ENCODE results near the gene TNNI3. TPM values are rescaled to one million over a fixed set of nuclear protein-coding genes. Genes with fewer than 3 reads are reported as not detected.
"Not testable (repeated sequence)": the region's sequence is repeated elsewhere in the genome, so short reads cannot be mapped to it uniquely, and the experiment has no call there.

The TNNI3 gene
- not detected in 2 replicates for total RNA-seq (2014; rRNA removed; shearing (Covaris generic); ENCODE audit: low replicate concordance)

DNA sequence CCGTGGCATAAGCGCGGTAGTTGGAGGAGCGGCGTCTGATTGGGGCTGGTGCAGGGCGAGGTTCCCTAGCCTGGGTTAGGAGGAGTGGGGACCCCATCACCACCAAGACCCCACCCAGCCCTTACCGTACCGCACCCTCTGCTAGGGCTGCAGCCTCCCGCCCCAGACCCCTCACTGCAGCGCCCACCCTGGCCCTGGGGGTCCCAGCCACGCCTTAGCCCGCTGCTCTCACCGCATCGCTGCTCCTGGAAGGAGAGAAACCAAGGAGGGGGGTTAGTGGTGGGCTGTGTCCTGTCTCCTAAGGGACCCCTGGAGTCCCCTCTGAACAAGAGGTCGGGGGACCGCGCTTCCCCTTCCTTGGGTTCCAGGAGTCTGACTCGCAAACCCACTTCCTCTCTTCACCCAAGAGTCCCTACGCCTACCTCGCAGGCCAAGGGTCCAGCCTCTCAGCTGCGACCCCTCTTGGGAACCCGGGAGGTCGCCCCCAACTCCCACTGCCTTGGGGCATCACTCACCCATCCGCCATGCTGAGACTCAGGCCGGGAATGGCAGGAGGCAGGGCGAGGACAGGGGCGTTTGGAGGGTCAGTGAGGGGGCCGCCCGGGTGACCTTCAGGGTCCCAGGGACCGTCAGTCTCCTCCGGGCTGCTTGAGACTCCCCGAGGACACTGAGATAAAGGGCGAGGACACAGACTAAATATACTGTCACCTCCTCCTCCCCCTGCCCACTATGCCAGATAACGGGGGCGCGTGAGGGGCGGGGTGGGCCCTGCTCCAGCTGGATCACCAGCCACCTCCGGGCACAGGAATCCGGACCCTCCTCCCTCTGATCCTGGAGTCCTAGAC lies at the start of gene TNNI3:
TSS of gene TNNI3 (minus strand) at position 669 of the 845 bp plus-strand sequence. CDS start at position 526, 143 bp downstream.
- in situ Hi-C loops (cut with HindIII; ENCODE audit: low pct_unique_long_range_greater_than_20kb, low sequenced_read_pairs) = no loop called here
- DNase-seq (ENCODE audit: low read depth) = no peak

DNA sequence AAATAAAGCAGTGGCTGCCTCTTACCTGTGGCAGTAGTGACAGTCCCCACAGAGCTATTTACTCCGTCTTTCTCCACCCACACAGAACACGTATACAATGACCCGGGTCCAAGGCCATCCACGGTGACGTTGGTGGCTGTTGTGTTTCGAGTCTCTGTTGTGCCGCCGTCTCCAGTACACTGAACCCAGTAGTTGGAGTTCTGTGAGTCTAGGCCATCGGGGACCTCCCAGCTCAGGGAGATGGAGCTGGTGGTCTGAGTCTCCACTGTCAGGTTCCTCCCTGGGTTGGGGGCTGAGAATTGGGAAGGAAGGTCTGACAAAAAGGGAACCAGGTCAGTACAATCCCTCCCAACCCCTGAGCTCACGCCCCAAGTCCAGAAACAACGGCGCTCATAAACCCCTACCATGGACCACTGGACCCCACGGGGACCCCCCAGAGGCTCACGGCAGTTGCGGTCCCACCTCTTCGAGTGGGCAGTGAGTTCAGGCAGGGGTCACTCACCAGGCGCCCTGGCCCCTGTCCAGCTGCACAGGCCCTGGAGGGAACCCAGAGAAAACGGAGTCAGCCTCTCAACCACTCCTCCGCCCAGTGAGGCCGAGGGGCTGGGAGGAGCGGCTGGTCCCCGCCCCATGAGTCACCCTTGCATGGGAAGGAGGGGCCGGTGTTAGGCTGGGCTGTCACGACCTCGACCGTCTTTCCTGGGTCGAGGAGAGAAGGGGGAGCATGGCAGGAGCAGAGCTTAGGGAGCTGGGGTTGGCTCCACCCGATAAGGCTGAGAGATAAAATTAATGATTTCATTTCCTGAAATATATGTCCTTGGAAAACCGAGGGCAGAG lies 49.4 kb upstream of the TNNI3 start:
- in situ Hi-C loops (cut with HindIII; ENCODE audit: low pct_unique_long_range_greater_than_20kb, low sequenced_read_pairs) = no loop called here
- peak; percentile 95 for DNase-seq (ENCODE audit: low read depth)

DNA sequence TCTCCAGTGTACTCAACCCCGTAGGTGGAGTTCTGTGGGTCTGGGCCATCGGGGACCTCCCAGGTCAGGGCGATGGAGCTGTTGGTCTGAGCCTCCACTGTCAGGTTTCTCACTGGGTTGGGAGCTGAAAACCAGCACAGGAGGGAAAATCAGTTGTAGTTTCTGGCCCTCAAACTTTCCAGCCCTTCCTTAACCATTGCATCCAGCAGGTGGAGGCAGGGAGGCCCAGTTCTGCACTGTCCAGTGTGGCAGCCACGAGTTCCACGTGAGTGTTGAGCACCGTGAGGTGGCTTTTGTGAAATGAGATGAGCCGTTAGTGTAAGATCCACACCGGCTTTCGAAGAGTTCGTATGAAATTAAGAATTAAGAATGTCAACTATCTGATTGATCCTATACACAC lies 44.7 kb upstream of the TNNI3 start:
- DNase-seq (ENCODE audit: low read depth); in situ Hi-C loops (cut with HindIII; ENCODE audit: low pct_unique_long_range_greater_than_20kb, low sequenced_read_pairs): not testable (repeated sequence)

DNA sequence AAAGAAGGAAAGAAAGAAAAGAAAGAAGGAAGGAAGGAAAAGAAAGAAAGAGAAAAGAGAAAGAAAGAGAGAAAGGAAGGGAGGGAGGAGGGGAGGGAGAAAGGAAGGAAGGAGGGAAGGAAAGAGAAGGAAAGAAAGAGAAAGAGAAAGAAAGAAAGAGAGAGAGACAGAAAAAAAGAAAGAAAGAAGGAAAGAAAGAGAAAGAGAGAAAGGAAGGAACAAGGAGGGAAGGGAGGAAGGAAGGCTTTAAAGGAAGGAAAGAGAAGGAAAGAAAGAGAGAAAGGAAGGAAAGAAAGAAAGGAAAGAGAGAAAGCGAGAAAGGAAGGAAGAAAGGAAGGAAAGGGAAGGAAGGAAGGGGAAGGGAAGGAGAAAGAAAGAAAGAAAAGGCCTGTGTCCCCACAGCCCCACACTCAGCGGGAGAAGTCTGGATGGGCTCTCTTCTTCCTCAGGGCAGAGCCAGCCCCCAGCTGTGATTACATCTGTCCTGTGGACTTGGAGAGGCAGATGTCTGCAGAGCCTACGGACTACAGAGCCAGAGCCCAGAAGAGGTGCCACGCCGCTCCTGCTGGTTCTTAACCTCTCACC lies 42.2 kb upstream of the TNNI3 start:
- in situ Hi-C loops (cut with HindIII; ENCODE audit: low pct_unique_long_range_greater_than_20kb, low sequenced_read_pairs) = no loop called here
- DNase-seq (ENCODE audit: low read depth) = no peak

DNA sequence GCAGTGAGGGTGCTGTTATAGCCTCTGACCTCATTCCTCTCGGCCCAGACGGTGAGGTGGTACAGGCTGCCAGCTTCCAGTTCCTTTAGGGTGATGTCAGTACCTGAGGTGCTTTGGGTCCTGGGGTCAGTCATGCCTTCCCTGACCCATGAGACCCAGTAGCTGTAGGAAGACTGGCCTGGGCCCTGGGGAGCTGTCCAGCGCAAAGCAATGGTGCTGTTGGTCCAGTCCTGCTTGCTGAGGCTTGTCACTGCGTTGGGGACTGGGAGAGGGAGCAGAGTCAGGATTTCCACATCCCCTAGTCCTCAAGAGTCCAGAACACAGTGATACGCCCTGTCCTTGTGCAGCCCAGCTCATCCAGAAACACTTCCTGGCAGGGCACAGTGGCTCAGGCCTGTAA lies 41.1 kb upstream of the TNNI3 start:
- in situ Hi-C loops (cut with HindIII; ENCODE audit: low pct_unique_long_range_greater_than_20kb, low sequenced_read_pairs) = no loop called here
- no peak for DNase-seq (ENCODE audit: low read depth)

DNA sequence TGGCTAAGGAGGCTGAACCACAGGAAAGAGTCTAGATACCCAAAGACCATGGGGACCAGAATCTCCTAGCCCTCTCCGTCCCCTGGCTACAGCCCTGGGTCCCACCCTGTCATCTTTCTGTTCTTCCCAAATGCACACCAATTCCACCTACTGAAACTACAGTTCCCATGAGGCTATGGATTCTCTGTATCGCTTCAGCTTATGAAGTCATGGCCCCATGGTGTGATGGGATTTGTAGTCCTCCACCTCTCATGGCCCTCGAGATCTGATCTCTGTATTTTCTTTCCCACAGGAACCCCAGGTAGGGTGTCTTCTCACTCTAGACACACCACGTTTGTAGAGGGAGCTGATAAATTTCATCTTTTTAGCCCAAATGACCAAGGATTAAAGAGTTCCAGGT lies 40.0 kb upstream of the TNNI3 start:
- DNase-seq (ENCODE audit: low read depth) = no peak
- in situ Hi-C loops (cut with HindIII; ENCODE audit: low pct_unique_long_range_greater_than_20kb, low sequenced_read_pairs) = no loop called here

DNA sequence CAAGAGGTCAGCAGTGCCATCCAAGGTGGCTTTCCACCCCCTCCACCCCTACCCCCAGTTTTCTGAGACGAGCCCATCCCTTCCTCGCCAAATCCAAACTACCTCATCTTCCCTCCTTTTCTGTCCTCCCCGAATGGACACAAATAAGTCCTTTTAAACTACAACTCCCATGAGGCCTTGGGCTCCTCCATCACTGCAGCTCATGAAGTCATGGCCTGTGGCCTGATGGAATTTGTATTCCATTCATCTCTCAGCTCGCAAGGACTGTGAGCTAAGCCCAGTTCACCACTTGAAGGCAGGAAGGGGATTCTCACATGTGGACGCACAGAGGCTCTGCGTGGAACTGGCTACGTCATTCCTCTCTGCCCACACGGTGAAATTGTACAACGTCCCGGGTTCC lies 39.3 kb upstream of the TNNI3 start:
- DNase-seq (ENCODE audit: low read depth) = no peak
- in situ Hi-C loops (cut with HindIII; ENCODE audit: low pct_unique_long_range_greater_than_20kb, low sequenced_read_pairs) = no loop called here

DNA sequence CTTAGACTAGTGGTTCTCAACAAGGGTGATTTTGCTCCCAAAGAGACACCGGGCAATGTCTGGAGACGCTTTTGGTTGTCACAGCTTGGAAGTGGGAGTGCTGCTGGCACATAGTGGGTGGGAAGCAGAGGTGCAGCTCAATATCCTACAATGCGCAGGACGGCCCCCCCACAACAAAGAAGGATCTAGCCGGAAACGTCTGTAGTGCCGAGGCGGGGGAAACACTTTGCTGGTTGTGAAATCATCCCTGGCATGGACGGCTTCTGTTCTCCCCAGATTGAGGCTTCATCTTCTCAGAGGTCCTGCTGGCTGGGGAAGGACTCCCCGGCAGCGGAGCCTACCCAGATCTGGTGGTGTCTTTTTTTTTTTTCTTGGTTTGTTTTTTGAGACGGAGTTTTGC lies 35.9 kb upstream of the TNNI3 start:
- DNase-seq (ENCODE audit: low read depth) = no peak
- in situ Hi-C loops (cut with HindIII; ENCODE audit: low pct_unique_long_range_greater_than_20kb, low sequenced_read_pairs) = no loop called here

DNA sequence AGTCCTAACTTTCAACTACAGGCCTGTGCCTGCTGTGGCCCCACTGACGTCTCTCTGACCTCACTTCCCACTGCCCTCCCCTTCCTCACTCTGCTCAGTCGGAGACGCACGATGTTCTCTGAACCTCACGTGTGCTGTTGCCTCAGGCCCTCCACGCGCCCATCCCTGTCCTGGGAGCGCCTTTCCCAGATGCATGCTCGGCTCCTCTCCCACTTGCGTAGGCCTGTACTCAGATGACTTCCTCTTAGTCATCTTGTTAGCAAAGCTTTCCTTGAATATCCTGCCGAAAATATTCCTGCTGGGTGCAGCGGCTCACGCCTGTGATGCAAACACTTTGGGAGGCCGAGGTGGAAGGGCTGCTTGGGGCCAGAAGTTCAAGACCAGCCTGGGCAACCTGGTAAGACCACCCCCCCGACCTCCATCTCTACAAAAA lies 31.9 kb upstream of the TNNI3 start:
- in situ Hi-C loops (cut with HindIII; ENCODE audit: low pct_unique_long_range_greater_than_20kb, low sequenced_read_pairs) = no loop called here
- DNase-seq (ENCODE audit: low read depth) = peak; percentile 96

DNA sequence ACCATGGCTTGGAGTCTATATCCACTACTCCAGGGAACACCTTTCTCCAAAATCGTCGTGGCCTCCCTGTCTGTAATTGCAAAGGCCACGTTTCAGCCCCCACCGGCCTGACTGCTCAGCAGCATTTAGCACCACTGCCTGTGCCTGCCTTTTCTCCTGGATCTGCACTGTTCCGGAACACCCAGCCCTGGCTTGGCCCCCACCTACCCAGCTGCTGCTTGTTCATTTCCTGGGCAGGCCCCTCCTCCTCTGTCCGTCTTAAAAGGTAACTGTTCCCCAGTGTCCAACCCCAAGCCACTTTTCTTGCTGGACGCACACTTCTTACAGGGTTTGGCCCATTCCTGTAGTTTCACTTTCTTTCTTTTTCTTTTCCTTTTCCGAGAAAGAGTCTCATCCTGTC lies 31.1 kb upstream of the TNNI3 start:
- DNase-seq (ENCODE audit: low read depth) = peak; percentile 56
- in situ Hi-C loops (cut with HindIII; ENCODE audit: low pct_unique_long_range_greater_than_20kb, low sequenced_read_pairs) = no loop called here

DNA sequence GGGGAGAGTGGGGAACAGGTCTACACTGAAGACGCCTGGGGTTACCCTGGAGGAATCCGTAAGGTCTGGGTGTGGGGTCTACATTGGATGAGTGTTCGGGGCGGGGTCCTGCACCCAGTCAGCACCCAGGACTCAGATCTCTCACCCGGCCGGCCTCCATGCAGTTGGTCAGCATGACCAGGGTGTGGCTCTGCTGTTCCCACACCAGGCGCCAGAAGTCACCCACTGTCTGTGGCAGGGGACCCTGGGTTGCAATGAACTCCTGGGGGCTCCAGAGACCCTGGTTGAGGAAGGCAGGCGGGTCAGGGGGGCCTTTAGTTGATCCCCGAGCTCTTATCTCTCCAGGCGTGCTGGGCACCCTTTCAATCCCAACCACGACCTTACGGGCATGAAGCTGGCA lies 28.5 kb upstream of the TNNI3 start:
- in situ Hi-C loops (cut with HindIII; ENCODE audit: low pct_unique_long_range_greater_than_20kb, low sequenced_read_pairs) = no loop called here
- no peak for DNase-seq (ENCODE audit: low read depth)

DNA sequence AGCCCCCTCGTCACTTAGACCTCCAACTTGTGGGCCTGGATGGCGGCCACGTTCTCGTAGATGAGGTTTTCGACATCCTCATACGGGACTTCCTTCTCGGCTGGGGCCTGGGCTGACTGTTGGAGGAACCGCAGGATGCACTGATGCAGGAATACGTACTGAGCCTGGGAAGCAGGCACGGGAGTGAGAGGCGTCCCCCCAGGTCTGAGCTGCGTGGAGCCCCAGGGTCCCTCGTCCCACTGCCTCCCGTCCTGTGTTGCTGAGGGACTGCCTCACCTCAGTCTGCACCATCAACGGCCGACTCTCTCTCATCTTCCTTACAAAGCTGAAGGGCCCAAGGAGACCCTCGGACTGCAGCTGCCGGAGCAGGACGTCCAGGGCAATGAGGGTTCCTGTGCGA lies 24.2 kb upstream of the TNNI3 start:
- in situ Hi-C loops (cut with HindIII; ENCODE audit: low pct_unique_long_range_greater_than_20kb, low sequenced_read_pairs) = no loop called here
- no peak for DNase-seq (ENCODE audit: low read depth)

DNA sequence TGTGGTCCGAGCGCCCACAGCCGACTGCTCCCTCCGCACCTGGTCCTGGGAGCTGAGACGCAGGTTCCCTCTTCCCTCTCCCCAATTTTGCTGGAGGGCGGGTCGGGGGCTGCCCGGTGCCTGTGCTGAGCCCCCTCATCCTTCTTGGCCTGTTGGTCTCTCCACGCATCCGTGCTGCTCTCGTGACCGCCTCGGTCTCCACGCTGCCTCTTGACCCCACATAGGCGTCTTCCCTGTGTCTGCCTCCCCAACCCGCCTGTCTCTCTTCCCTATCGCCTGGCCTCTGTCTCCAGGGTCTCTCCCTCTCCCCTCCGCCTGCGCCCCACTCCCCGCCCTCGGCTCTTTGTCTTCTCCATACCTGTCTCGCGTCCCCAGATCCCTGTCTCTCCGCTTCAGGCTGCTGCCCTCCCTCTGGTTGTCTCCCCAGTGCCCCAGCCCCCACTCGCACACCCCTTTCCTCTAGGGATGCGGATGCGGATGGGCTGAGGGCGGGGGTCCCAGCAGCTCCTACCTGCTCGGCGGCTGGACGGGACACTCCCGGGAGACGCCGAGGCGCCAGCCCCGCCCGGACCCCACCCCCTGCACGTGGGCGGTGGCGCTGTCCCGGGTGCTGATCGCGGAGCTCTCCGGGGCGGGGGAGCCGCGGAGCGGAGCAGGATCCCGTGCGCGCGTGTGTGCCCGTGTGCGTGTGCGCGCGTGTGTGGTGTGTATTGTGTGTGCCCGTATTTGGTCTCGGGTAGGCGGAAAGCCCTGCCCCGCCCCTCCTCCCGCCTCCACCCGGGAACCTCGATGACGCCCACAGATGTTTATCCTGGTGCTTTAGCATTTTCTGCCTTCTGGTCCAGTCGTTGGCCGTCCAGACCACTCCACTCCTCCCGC lies 22.3 kb upstream of the TNNI3 start, which contains the start of gene SYT5:
TSS of gene SYT5 (minus strand) at position 684 of the 879 bp plus-strand sequence. CDS start 1,248 bp downstream, outside the sequence.
- DNase-seq (ENCODE audit: low read depth) = peak; percentile 58
- in situ Hi-C loops (cut with HindIII; ENCODE audit: low pct_unique_long_range_greater_than_20kb, low sequenced_read_pairs) = loop anchor here (10.0 kb wide), 2 partner anchors 235 to 445 kb away; partner anchors contain the start of gene ZNF784

DNA sequence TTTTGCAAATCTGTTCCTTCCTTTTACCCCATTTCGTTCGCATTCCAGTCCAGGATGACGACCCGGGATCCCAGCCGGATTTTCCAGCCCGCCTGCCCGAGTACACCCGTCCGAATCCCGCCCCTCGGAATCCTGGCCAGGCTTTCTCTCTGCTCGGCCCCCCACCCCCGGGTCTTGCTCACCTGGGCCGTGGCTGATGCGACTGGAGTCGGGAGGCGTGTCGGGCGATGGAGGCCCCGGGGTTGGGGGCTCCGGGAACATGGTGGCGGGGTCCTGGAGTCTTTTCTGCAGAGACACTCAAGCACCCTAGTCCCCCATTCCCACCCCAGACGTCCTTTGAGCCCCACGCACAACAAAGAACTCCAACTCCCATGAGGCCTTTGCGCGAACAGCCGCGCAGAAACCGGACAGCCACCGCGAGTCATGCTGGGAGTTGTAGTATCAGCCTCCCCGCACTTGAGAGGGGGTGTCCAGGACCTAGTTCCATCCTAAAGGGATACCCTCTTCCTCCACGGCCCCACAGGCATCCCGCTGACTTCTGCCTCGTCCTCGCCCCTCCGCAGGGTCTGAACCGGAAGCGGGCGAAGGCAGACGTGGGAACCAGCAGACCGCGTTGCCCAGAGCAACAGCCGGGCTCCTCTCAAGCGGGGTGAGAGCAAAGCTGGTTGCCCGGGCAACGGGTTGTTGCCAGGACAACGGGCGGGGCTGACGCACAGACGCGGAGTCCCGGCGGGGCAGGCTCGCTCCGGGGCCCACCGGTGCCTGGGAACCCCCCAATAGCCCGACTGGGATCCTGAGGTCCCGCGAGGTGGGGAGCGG lies 21.5 kb upstream of the TNNI3 start:
- DNase-seq (ENCODE audit: low read depth) = no peak
- in situ Hi-C loops (cut with HindIII; ENCODE audit: low pct_unique_long_range_greater_than_20kb, low sequenced_read_pairs) = loop anchor here (10.0 kb wide), 2 partner anchors 236 to 446 kb away; partner anchors contain the start of gene ZNF784

DNA sequence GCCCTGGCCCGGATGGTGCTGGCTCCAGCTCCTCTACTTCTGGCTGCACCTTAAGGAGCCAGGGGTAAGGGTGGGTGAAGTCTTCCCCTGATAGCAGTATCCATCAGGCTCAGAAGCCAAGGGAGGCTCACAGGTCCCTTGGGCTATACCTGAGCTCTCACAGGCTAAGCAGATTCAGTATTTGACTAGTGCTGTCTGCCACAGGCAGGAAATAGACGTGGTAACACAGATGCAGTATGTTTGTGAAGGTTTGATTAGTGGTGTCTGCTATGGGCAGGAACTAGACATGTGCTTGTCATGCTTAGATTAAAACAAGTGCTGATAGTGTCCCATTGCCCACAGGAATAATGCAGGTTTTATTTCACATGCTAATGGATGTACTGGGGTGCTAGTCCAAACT lies 18.5 kb upstream of the TNNI3 start:
- in situ Hi-C loops (cut with HindIII; ENCODE audit: low pct_unique_long_range_greater_than_20kb, low sequenced_read_pairs) = loop anchor here (10.0 kb wide), 2 partner anchors 239 to 449 kb away; partner anchors contain the start of gene ZNF784
- no peak for DNase-seq (ENCODE audit: low read depth)

DNA sequence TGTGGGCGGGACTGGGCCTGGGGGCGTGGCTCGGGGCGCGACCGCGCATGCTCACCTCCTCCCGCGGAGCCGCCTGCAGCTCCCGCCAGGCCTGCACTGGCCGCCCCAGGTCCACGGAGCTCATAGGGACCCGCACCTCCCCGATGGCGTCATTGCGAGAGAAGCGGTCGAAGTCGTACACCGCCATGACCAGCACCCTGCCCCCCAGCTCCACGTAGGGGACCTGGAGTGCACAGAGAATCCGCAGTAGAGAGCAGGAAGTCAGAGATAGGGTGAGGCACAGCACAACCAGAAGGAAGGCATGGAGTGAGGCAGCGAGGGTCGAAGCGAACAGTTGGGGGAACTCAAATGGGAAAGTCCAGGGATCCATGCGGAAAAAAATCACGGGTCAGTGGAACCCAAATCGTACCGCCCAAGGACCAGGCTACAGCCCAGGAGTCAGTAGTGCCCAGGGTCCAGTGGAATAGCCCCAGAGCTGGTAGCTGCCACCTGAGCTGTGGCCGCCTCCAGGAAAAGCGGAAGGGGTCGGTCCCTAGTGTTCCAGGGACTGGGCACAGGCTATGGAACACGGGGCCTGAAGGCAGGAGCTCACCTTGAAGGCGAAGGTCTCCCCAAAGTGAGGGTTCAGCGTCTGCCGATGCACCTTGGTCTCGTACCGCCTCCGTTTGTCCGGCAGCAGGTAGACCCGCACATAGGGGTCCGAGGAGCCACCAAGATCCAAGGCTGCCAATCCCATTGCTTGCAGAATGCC lies 17.8 kb upstream of the TNNI3 start:
- no peak for DNase-seq (ENCODE audit: low read depth)
- in situ Hi-C loops (cut with HindIII; ENCODE audit: low pct_unique_long_range_greater_than_20kb, low sequenced_read_pairs) = loop anchor here (10.0 kb wide), 2 partner anchors 240 to 450 kb away; partner anchors contain the start of gene ZNF784
